Spinal cord (tissue), 10 donors: ENCODE measurements around the gene ILKAP. TPM values are rescaled to one million over a fixed set of nuclear protein-coding genes. Genes with fewer than 3 reads are reported as not detected.

ENCODE experiments used
- DNase-seq, 6 donors: peaks; one replicate each; pipeline versions ENCODE4 v3.0.0 to v3.0.0-alpha.2; 2013 to 2015; ENCODE audit warnings: low spot score in 6 of 6, low read depth in 4 of 6
- H3K27ac ChIP-seq: one replicate; pipeline ENCODE4 v1.5.1; 2013; ENCODE audit warnings: low read depth, low read length, control low read depth
- H3K27me3 ChIP-seq: one replicate; pipeline ENCODE4 v1.6.1; 2013; ENCODE audit warnings: low read length; ENCODE audit not compliant: control insufficient read depth, insufficient read depth
- H3K36me3 ChIP-seq: one replicate; pipeline ENCODE4 v1.6.1; 2013; ENCODE audit warnings: low read length; ENCODE audit not compliant: control insufficient read depth, insufficient read depth
- H3K4me1 ChIP-seq: one replicate; pipeline ENCODE4 v1.6.1; 2013; ENCODE audit warnings: low read length; ENCODE audit not compliant: control insufficient read depth, insufficient read depth
- H3K4me3 ChIP-seq: one replicate; pipeline ENCODE4 v1.5.1; 2013; ENCODE audit warnings: low read depth, low read length, control low read depth
- H3K9me3 ChIP-seq: one replicate; pipeline ENCODE4 v1.6.1; 2013; ENCODE audit warnings: low read length; ENCODE audit not compliant: control insufficient read depth, insufficient read depth
- WGBS: methylation state at CpG from one replicate; pipeline ENCODE4 v1.1.5; 2013; ENCODE audit warnings: missing lambda C conversion rate; ENCODE audit not compliant: insufficient coverage; 5-methylcytosine and 5-hydroxymethylcytosine counted together
- polyA plus RNA-seq, 2 donors: library from polyadenylated mRNA; unstranded; fragments of 120-200 nt; gene quantifications; one replicate each; pipeline ENCODE4 v1.2.1, GENCODE V29; 2013; ENCODE audit not compliant: insufficient read length in 2 of 2
- total RNA-seq, 2 donors: library from RNA; depleted of rRNA in 1 of 2; stranded (reverse); fragments of 120-200 nt in 1 of 2; fragments of >200 nt in 1 of 2; gene quantifications; one replicate each; pipeline versions ENCODE4 v1.2.3 to v1.2.4, GENCODE V29; 2013 to 2014
- donor health status: healthy.

ILKAP gene
- total and polyA plus RNA-seq, 4 donors, result 29.4 to 65.8 (median 43.5) TPM

- H3K27ac ChIP-seq, result no peak overlapping the region
- 87% methylated on average over 13 of the region's 14 CpGs for WGBS
- no peak overlapping the region for H3K4me3 ChIP-seq
- peaks cover 3% of the 10 kb centered on the region for H3K36me3 ChIP-seq
- no peak for DNase-seq
- H3K27me3 ChIP-seq, result no peaks in the 10 kb centered on the region
- no peaks in the 10 kb centered on the region for H3K9me3 ChIP-seq
- peaks cover 11% of the 10 kb centered on the region for H3K4me1 ChIP-seq
Measured at GRCh38 chr2:238131761-238132462, 71.6 kb downstream of the ILKAP start.

DNA sequence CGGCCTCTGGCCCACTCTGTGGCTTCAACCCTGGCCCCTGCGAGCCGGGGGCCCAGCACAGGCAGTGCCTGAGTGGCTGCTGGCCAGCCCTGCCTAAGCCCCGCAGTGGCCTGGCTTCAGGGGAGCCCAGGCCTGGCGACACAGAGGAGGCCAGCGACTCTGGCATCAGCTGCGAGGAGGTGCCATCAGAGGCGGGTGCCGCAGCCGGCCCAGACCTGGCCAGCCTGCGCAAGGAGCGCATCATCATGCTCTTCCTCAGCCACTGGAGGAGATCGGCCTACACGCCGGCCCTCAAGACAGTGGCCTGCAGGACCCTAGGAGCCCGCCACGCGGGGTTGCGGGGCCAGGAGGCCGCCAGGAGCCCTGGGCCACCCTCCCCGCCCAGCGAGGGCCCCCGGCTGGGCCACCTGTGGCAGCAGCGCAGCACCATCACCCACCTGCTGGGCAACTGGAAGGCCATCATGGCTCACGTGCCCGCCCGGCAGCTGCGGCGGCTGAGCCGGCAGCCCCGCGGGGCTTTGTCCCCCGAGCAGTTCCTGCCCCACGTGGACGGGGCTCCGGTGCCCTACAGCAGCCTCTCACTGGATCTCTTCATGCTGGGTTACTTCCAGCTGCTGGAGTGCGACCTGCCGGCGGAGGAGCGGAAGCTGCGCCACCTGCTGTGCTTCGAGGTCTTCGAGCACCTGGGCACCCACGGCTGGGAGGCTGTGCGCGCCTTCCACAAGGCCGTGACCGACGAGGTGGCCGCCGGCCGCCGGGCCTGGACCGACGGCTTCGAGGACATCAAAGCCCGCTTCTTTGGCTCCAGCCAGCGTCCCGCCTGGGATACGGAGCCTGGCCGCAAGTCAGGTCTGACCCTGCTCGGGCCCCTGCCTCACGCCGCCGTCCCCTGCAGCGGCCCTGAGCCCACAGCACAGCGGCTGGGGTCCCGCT is 72.5 kb downstream of the ILKAP start:
- no peak overlapping the region for H3K4me3 ChIP-seq
- H3K27me3 ChIP-seq, result no peaks in the 10 kb centered on the region
- no peak overlapping the region for H3K27ac ChIP-seq
- no peak for DNase-seq
- H3K9me3 ChIP-seq, result no peaks in the 10 kb centered on the region
- H3K4me1 ChIP-seq, result peaks cover 11% of the 10 kb centered on the region
- H3K36me3 ChIP-seq, result peaks cover 3% of the 10 kb centered on the region
- WGBS, result 89% methylated on average over 68 of the region's 68 CpGs

GRCh38 chr2:238130111-238130695 is 73.3 kb downstream of the ILKAP start:
- no peak overlapping the region for H3K27ac ChIP-seq
- peaks cover 3% of the 10 kb centered on the region for H3K36me3 ChIP-seq
- H3K9me3 ChIP-seq, result no peaks in the 10 kb centered on the region
- WGBS, result 88% methylated on average over 28 of the region's 28 CpGs
- no peak overlapping the region for H3K4me3 ChIP-seq
- no peaks in the 10 kb centered on the region for H3K27me3 ChIP-seq
- H3K4me1 ChIP-seq, result peaks cover 11% of the 10 kb centered on the region
- DNase-seq, result no peak

DNA sequence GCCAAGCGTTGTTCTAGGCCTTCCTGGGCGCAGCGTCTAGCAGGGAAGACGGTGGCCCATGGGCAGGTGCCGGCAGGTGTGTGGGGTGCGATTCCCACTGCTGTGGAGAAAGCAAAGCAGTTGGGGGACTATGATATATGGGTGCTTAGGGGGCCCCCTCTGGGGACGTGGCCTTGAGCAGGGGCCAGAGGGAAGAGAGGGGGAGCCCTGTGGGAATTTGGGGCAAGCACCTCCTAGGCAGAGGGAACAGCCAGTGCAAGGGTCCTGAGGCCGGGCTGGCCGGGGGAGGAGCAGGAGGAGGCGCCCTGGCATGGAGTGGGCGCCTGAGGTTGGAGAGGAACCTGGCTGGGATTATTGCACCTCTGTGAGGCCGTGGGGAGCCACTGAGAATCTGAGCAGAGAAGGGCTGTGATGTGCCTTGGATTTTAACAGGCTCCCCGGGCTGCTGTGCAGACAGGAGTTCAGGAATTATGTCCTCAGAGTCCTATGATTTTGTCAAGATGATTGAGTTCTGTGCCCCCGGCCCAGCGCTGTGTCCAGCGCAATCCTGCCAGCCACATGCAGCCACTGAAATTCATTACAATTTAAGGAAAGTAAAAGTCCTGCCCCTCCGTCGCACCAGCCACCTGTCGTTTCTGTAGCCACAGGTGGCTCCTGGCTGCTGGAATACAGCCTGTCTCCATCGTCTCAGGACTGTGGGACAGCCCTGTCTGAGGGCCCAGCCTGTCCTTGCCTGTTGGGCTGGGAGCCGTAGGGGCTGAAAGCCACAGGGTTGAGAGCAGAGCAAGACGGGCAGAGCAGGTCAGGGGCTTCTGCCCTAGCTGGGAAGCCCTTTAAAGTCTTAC is 74.1 kb downstream of the ILKAP start:
- 84% methylated on average over 22 of the region's 22 CpGs for WGBS
- H3K27me3 ChIP-seq, result no peaks in the 10 kb centered on the region
- DNase-seq, result no peak

GRCh38 chr2:238128534-238129001 is 74.9 kb downstream of the ILKAP start:
- H3K4me3 ChIP-seq, result no peak overlapping the region
- no peak for DNase-seq
- H3K27me3 ChIP-seq, result no peaks in the 10 kb centered on the region
- H3K4me1 ChIP-seq, result peaks cover 11% of the 10 kb centered on the region
- no peaks in the 10 kb centered on the region for H3K9me3 ChIP-seq
- H3K36me3 ChIP-seq, result peaks cover 3% of the 10 kb centered on the region
- WGBS, result 73% methylated on average over 30 of the region's 30 CpGs
- no peak overlapping the region for H3K27ac ChIP-seq

More for the DNA sequence above, 74.1 kb downstream of the ILKAP start:
- no peaks in the 10 kb centered on the region for H3K9me3 ChIP-seq
- H3K4me3 ChIP-seq, result no peak overlapping the region
- H3K27ac ChIP-seq, result no peak overlapping the region
- H3K36me3 ChIP-seq, result peaks cover 3% of the 10 kb centered on the region
- peaks cover 11% of the 10 kb centered on the region for H3K4me1 ChIP-seq

DNA sequence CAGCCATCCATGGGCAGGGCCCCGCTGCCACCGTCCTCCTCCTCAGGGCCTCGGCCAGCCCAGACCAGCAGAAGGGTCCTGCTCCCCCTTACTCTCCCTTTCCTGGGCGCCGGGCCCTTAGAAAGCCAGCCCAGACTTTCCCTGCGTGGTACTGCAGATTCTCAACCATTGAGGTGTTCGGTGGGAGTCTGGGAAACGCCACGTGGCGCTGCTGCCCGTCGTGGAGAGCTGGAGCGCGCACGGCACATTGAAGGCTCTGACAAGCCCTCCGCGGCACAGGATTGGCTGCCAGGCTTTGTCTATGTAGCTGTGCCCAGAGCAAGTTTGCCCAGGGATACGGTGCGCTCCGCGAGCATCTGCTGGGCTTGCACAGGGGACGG is 75.4 kb downstream of the ILKAP start:
- peaks cover 3% of the 10 kb centered on the region for H3K36me3 ChIP-seq
- peaks cover 11% of the 10 kb centered on the region for H3K4me1 ChIP-seq
- H3K27ac ChIP-seq, result no peak overlapping the region
- no peaks in the 10 kb centered on the region for H3K9me3 ChIP-seq
- H3K27me3 ChIP-seq, result no peaks in the 10 kb centered on the region
- H3K4me3 ChIP-seq, result no peak overlapping the region
- peak in 1 of 6 donors; percentile 3 for DNase-seq
- 81% methylated on average over 17 of the region's 22 CpGs for whole genome bisulfite sequencing

DNA sequence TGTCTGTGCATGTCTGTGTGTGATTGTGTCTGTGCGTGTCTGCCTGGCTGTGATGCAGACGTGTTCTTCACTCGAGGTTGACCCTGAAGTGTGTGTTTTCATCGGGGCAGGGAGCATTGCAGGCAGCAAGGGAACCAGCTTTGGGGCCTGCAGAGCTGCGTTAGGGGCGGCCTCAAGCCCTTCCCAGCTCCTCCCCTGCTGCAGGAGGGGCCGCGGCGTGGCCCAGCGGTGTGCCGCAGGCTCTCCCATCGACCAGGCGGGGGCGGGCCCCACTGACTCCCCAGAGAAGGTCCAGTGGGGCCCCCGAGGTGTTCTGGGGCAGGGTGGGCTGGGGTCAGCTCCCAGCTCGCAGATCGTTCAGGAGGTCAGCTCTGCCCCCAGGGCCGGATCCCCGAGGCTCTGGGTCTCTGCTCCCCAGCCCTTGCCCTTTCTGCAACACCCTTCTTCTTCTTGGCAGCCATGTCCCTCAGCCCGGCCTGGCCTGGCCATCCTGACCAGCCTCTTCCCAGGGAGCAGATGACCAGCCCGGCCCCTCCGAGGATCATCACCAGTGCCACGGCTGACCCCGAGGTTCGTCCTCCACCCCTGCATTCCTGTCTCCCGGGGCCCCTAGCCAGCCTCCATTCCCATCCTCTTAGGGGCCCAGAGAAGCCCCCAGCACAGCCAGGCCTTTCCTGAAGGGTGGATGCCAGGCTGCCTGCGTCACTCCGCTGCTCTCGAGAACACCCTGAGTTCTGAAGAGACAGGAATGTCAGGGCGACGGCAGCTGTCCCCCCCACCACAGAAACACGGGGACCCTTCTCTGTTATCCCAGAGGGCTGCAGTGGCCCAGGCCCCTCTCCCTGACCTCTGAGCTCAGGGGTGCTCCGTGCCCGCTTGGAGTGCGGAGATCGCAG is 76.1 kb downstream of the ILKAP start:
- Histone ChIP-seq H3K4me1 (peaks cover 11% of the 10 kb centered on the region), H3K27me3 (no peaks in the 10 kb centered on the region), H3K4me3 (no peak overlapping the region), H3K36me3 (peaks cover 3% of the 10 kb centered on the region), H3K27ac (no peak overlapping the region), H3K9me3 (no peaks in the 10 kb centered on the region)
- WGBS, result 52% methylated on average over 36 of the region's 36 CpGs
- peak in 3 of 6 donors; percentile 2 to 41 (median 14) for DNase-seq

DNA sequence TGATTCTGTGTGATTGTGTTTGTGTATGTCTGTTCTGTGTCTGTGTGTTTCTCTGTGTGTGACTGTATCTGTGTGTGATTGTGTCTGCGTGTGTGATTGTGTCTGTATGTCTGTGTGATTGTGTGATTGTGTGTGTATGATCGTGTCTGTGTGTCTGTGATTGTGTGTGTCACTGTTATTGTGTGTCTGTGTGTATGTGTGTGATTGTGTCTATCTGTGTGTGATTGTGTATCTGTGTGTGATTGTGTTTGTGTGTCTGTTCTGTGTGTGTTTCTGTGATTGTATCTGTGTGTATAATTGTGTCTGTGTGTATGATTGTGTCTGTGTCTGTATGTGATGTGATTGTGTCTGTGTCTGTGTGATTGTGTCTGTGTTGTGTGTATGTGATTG is 76.7 kb downstream of the ILKAP start:
- DNase-seq, result no peak
- Histone ChIP-seq H3K36me3 (peaks cover 3% of the 10 kb centered on the region), H3K9me3 (no peaks in the 10 kb centered on the region), H3K27me3 (no peaks in the 10 kb centered on the region), H3K27ac (no peak overlapping the region), H3K4me1 (peaks cover 11% of the 10 kb centered on the region), H3K4me3 (no peak overlapping the region)
- WGBS, result 69% methylated on average over 2 of the region's 2 CpGs
